HL-60 (cell line): ENCODE measurements around the gene WWOX.

ENCODE experiments used
- CTCF ChIP-seq: IDR thresholded peaks from one replicate; pipeline ENCODE4 v1.5.1; 2011; ENCODE audit warnings: low read length, control low read depth, inconsistent platforms; ENCODE audit not compliant: insufficient read depth
- POLR2AphosphoS5 ChIP-seq: IDR thresholded peaks from 2 replicates; pipeline ENCODE4 v1.6.1; 2012; ENCODE audit warnings: low read depth
- REST ChIP-seq: IDR thresholded peaks from 2 replicates; pipeline ENCODE4 v1.6.1; 2012; ENCODE audit warnings: low read depth; ENCODE audit not compliant: insufficient replicate concordance

GRCh38 chr16:79156761-79157160, 1057.3 kb downstream of the WWOX start:
- TF ChIP-seq CTCF (no peak), REST (no peak), POLR2AphosphoS5 (no peak)
